ENCODE measurements around the gene ABHD8.

DNA sequence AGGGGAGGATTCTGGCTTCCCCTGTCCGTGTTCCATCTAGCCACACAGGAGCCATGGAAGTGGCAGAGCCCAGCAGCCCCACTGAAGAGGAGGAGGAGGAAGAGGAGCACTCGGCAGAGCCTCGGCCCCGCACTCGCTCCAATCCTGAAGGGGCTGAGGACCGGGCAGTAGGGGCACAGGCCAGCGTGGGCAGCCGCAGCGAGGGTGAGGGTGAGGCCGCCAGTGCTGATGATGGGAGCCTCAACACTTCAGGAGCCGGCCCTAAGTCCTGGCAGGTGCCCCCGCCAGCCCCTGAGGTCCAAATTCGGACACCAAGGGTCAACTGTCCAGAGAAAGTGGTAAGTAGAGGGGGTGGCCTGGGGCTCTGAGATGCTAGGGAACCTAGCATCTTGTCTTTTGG lies 34.5 kb downstream of the ABHD8 start:
- TF ChIP-seq, protein P1, sequence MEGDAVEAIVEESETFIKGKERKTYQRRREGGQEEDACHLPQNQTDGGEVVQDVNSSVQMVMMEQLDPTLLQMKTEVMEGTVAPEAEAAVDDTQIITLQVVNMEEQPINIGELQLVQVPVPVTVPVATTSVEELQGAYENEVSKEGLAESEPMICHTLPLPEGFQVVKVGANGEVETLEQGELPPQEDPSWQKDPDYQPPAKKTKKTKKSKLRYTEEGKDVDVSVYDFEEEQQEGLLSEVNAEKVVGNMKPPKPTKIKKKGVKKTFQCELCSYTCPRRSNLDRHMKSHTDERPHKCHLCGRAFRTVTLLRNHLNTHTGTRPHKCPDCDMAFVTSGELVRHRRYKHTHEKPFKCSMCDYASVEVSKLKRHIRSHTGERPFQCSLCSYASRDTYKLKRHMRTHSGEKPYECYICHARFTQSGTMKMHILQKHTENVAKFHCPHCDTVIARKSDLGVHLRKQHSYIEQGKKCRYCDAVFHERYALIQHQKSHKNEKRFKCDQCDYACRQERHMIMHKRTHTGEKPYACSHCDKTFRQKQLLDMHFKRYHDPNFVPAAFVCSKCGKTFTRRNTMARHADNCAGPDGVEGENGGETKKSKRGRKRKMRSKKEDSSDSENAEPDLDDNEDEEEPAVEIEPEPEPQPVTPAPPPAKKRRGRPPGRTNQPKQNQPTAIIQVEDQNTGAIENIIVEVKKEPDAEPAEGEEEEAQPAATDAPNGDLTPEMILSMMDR (IDR thresholded peaks at IDR 0.05) = no peak
- TF ChIP-seq EZH2 (IDR thresholded peaks at IDR 0.05) (no peak), EZH2phosphoT487 (IDR thresholded peaks at IDR 0.05) (no peak)
